CD4-positive, alpha-beta memory T cell (primary cell): ENCODE data around the gene ZNF655. TPM values are rescaled to one million over a fixed set of nuclear protein-coding genes. Genes with fewer than 3 reads are reported as not detected.

Experiments used
- CTCF ChIA-PET: fragments of 350-600 bp; sonication (Branson Sonifier 250); formaldehyde crosslinking; loops from one replicate; lab custom pipeline; 2021; ENCODE audit warnings: inconsistent platforms; ENCODE audit not compliant: partially characterized antibody; lab: Charles Lee
- POLR2A ChIA-PET: fragments of 350-600 bp; sonication (Branson Sonifier 250); formaldehyde crosslinking; loops from one replicate; lab custom pipeline; 2021; ENCODE audit not compliant: partially characterized antibody; lab: Charles Lee
- DNase-seq, 5 donors: peaks; one replicate each; pipeline versions ENCODE4 v3.0.0 to v3.0.0-alpha.2; 2020 to 2022; ENCODE audit warnings: mixed read lengths in 1 of 5
- H3K27ac ChIP-seq: one replicate; pipeline ENCODE4 v1.7.0; 2013; ENCODE audit warnings: low read depth, low read length
- H3K27me3 ChIP-seq: 2 replicates; pipeline ENCODE4 v1.7.0; 2013; ENCODE audit warnings: mild to moderate bottlenecking, low read length, moderate library complexity; ENCODE audit not compliant: insufficient read depth
- H3K36me3 ChIP-seq: 2 replicates; pipeline ENCODE4 v1.7.0; 2013; ENCODE audit warnings: mild to moderate bottlenecking, low read length, moderate library complexity; ENCODE audit not compliant: insufficient read depth
- H3K4me1 ChIP-seq: 2 replicates; pipeline ENCODE4 v1.7.0; 2013; ENCODE audit warnings: mild to moderate bottlenecking, low read length, moderate library complexity; ENCODE audit not compliant: insufficient read depth
- H3K4me3 ChIP-seq, 2 donors: one replicate each; pipeline ENCODE4 v1.7.0; 2013; ENCODE audit warnings: low read length in 2 of 2, mild to moderate bottlenecking in 1 of 2
- H3K9me3 ChIP-seq, 2 donors: one replicate each; pipeline ENCODE4 v1.7.0; 2013; ENCODE audit warnings: low read length in 2 of 2, control low read depth in 1 of 2; ENCODE audit not compliant: control insufficient read depth in 1 of 2
- H3K27ac Mint-ChIP-seq, 7 donors: one replicate each; pipeline ENCODE4 v1.8.0; 2020 to 2021; ENCODE audit warnings: mixed read lengths in 7 of 7, mild to moderate bottlenecking in 6 of 7, inconsistent platforms in 3 of 7, moderate library complexity in 3 of 7
- H3K27me3 Mint-ChIP-seq, 2 donors: one replicate each; pipeline ENCODE4 v1.8.0; 2020 to 2021; ENCODE audit warnings: mixed read lengths in 2 of 2
- H3K36me3 Mint-ChIP-seq, 2 donors: one replicate each; pipeline ENCODE4 v1.8.0; 2020 to 2021; ENCODE audit warnings: mixed read lengths in 2 of 2, inconsistent platforms in 1 of 2, mild to moderate bottlenecking in 1 of 2
- H3K4me1 Mint-ChIP-seq, 4 donors: one replicate each; pipeline ENCODE4 v1.8.0; 2020 to 2021; ENCODE audit warnings: mixed read lengths in 4 of 4, mild to moderate bottlenecking in 1 of 4
- H3K4me3 Mint-ChIP-seq, 8 donors: one replicate each; pipeline ENCODE4 v1.8.0; 2020 to 2021; ENCODE audit warnings: mixed read lengths in 8 of 8, mild to moderate bottlenecking in 7 of 8, moderate library complexity in 6 of 8, inconsistent platforms in 3 of 8
- H3K9me3 Mint-ChIP-seq, 8 donors: one replicate each; pipeline ENCODE4 v1.8.0; 2020 to 2021; ENCODE audit warnings: mixed read lengths in 8 of 8, mild to moderate bottlenecking in 5 of 8, inconsistent platforms in 3 of 8, moderate library complexity in 1 of 8
- intact Hi-C: fragments of 100-400 bp; cut with micrococcal nuclease; formaldehyde crosslinking; loops from one replicate; pipeline ENCODE4 v1.15.1; 2023
- polyA plus RNA-seq, 2 donors: library from polyadenylated mRNA; unstranded; fragments of 300-500 nt; fragmentation: Illumina TruSeq; gene quantifications; one replicate each; pipeline ENCODE4 v1.2.3, GENCODE V29; 2021
- total RNA-seq, 2 experiments: library from RNA; stranded (reverse); gene quantifications; one replicate each; pipeline ENCODE4 v1.2.3, GENCODE V29; 2021

The ZNF655 gene
- total and polyA plus RNA-seq, 4 experiments from 2014 or later, result 66.8 to 150 (median 105) TPM

DNA sequence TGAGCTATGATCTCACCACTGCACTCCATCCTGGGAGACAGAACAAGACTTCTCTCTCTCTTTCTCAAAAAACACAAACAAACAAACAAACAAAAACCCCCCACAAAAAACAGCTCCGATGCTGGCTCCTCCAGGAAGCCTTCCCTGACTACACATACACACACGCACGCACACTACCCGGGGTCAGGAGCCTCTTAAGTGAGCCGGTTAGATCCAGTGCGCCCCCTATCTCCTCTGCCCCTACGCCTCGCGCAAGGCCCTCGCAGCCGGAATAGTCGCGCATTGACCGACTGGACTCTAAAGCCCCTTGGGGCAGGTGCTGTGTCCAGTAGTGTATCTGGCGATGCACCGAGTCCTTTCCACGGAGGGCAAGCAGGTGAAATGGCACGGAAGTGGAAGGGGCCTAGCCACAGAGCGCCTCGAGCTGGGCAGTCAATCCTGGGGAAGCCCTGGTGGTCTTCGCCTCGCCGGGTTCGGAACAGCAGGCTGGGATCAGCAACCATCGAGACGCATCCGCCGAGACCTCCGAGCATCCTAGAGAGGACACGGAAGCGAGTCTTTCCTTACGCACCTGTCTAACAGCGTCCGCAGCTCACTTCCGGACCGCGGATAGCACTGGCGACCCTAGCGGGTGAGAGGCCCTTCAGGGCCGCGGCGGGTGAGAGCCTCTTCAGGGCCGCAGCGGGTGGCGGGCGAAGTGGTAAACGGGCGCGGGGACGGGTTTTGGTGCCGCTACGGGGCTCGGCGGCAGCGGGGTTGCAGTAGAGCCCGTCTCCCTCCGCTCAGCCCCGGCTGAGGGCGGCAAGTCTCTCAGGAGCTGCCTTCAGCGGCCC is 58.1 kb downstream of the ZNF655 start, which contains the start of gene ZSCAN25:
TSS of gene ZSCAN25 (plus strand) at position 588 of the 833 bp plus-strand sequence. CDS start 2,661 bp downstream, outside the sequence.
- peak; percentile 85 to 86 (median 86) for DNase-seq
- Histone ChIP-seq H3K4me3 (peak within 1 kb of the TSS; percentile 79), H3K4me1 (peaks cover 21% of the 10 kb centered on the region), H3K36me3 (peaks cover 29% of the 10 kb centered on the region), H3K27me3 (no peaks in the 10 kb centered on the region), H3K9me3 (no peaks in the 10 kb centered on the region), H3K27ac (peak within 1 kb of the TSS; percentile 96)
- peak within 1 kb of the TSS; percentile 96 to 99 (median 98) for H3K4me3 Mint-ChIP-seq
- ChIA-PET CTCF (interaction anchor here (0.8 to 1.7 kb wide), 4 partner anchors 8 to 59 kb away, joined by 3 to 6 read pairs (median 3); partner anchors contain the start of gene ZNF655), POLR2A (interaction anchor here (1.1 to 3.6 kb wide), 12 partner anchors 8 to 484 kb away, joined by 3 to 53 read pairs (median 6); partner anchors contain the start of genes ATP5MF, BUD31, FAM200A and MCM7)
- H3K9me3 Mint-ChIP-seq, result no peaks in the 10 kb centered on the region
- no peaks in the 10 kb centered on the region for H3K27me3 Mint-ChIP-seq
- peaks cover 27 to 48% of the 10 kb centered on the region in 2 donors for H3K36me3 Mint-ChIP-seq
- intact Hi-C loops, result loop anchor here (1.0 to 2.0 kb wide), 6 partner anchors 8 to 144 kb away; partner anchors contain the start of genes ZKSCAN5, ZNF655 and ZNF789
- peaks cover 18 to 53% (median 37%) of the 10 kb centered on the region in 4 donors for H3K4me1 Mint-ChIP-seq
- peak within 1 kb of the TSS; percentile 90 to 99 (median 96) for H3K27ac Mint-ChIP-seq

DNA sequence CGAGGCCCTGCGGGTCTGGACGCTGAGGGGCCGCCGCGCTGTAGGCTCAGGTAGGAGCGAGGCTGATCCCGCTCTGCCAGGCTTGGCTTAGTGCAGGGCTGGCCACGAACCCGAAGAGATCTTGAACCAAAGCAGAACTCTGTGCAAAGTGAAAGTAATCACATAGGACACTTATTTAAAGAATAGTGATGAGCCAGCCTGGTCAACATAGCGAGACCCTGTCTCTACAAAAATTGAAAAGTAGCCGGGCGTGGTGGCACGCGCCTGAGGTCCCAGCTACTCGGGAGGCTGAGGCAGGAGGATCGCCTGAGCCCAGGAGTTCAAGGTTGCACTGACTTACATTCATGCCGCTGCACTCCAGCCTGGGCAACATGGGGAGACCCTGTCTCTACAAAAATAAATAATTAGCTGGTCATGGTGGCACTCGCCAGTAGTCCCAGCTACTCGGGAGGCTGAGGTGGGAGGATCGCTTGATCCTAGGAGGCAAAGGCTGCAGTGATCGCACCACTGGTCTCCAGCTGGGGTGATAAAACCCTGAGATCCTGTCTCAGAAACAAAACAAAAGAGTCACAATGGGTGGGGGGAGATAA is 58.8 kb downstream of the ZNF655 start:
- H3K27ac Mint-ChIP-seq, result peak overlapping the region; percentile 90 to 99 (median 96)
- Histone ChIP-seq H3K9me3 (no peaks in the 10 kb centered on the region), H3K27me3 (no peaks in the 10 kb centered on the region), H3K36me3 (peaks cover 34% of the 10 kb centered on the region), H3K4me1 (peaks cover 21% of the 10 kb centered on the region), H3K27ac (peak overlapping the region; percentile 96), H3K4me3 (peak overlapping the region; percentile 79)
- peaks cover 30 to 53% of the 10 kb centered on the region in 2 donors for H3K36me3 Mint-ChIP-seq
- intact Hi-C loops, result loop anchor here (2.0 kb wide), 3 partner anchors 36 to 144 kb away; partner anchors contain the start of genes ZNF655 and ZNF789
- H3K4me3 Mint-ChIP-seq, result peak overlapping the region; percentile 96 to 99 (median 98)
- CTCF ChIA-PET, result no interaction called here
- POLR2A ChIA-PET, result interaction anchor here (0.6 to 3.6 kb wide), 13 partner anchors 7 to 484 kb away, joined by 3 to 53 read pairs (median 5); partner anchors contain the start of genes ATP5MF, BUD31, FAM200A and MCM7
- H3K4me1 Mint-ChIP-seq, result peaks cover 18 to 55% (median 38%) of the 10 kb centered on the region in 4 donors
- H3K27me3 Mint-ChIP-seq, result no peaks in the 10 kb centered on the region
- no peaks in the 10 kb centered on the region for H3K9me3 Mint-ChIP-seq
- DNase-seq, result no peak

DNA sequence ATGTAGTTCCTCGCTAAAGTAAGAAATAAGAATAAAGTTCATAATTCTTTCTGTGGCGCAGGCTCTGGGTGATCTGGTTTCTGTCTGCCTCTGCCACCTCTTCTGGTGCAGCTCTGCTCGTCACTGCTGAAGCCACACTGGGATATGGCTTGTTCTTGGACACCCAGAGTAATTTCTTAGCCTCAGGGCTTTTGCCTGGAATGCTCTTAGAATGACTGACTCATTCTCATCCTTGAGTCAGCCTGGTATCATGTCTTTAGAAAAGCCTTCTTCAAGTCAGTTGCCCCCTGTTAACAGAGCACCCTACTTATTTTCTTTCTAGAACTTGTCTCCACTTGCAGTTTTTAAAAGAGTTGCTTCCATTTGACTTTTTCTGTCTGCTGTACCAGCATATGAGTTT is 60.3 kb downstream of the ZNF655 start:
- Histone ChIP-seq H3K27me3 (no peaks in the 10 kb centered on the region), H3K27ac (peak overlapping the region; percentile 25), H3K4me3 (no peak overlapping the region)

DNA sequence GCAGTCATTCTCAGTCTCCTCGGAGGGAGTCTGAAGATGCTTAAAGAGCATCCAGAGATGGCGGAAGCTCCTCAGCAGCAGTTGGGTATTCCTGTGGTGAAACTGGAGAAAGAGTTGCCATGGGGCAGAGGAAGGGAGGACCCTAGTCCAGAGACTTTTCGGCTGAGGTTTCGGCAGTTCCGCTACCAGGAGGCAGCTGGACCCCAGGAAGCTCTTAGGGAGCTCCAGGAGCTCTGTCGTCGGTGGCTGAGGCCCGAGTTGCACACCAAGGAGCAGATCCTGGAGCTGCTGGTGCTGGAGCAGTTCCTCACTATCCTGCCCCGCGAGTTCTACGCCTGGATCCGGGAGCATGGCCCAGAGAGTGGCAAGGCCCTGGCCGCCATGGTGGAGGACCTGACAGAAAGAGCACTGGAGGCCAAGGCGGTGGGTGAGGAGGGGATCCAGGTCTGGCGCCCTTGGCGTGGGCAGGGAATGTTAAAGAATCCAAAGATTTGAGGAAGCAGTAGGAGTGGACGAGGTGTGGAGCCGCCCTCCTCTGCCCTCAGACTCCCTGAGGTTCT is 61.2 kb downstream of the ZNF655 start:
- Histone ChIP-seq H3K9me3 (no peaks in the 10 kb centered on the region), H3K4me1 (peaks cover 39% of the 10 kb centered on the region), H3K36me3 (peaks cover 38% of the 10 kb centered on the region), H3K4me3 (no peak overlapping the region), H3K27me3 (no peaks in the 10 kb centered on the region), H3K27ac (no peak overlapping the region)
- H3K27me3 Mint-ChIP-seq, result no peaks in the 10 kb centered on the region
- DNase-seq, result no peak
- POLR2A ChIA-PET, result no interaction called here
- H3K27ac Mint-ChIP-seq, result peak overlapping the region in 3 of 7 donors; percentile 54 to 90 (median 55)
- intact Hi-C loops, result no loop called here
- H3K36me3 Mint-ChIP-seq, result peaks cover 50 to 77% of the 10 kb centered on the region in 2 donors
- no peak overlapping the region for H3K4me3 Mint-ChIP-seq
- H3K4me1 Mint-ChIP-seq, result peaks cover 36 to 78% (median 58%) of the 10 kb centered on the region in 4 donors
- CTCF ChIA-PET, result no interaction called here
- no peaks in the 10 kb centered on the region for H3K9me3 Mint-ChIP-seq

More for the DNA sequence above, 60.3 kb downstream of the ZNF655 start:
- ChIA-PET CTCF (no interaction called here), POLR2A (no interaction called here)
- peaks cover 30% of the 10 kb centered on the region for H3K4me1 ChIP-seq
- Mint-ChIP-seq H3K4me3 (peak overlapping the region; percentile 60 to 98 (median 96)), H3K4me1 (peaks cover 26 to 69% (median 49%) of the 10 kb centered on the region in 4 donors), H3K27me3 (no peaks in the 10 kb centered on the region), H3K36me3 (peaks cover 40 to 67% of the 10 kb centered on the region in 2 donors), H3K27ac (peak overlapping the region; percentile 83 to 98 (median 90)), H3K9me3 (no peaks in the 10 kb centered on the region)
- intact Hi-C loops, result no loop called here
- H3K9me3 ChIP-seq, result no peaks in the 10 kb centered on the region
- DNase-seq, result no peak
- H3K36me3 ChIP-seq, result peaks cover 38% of the 10 kb centered on the region

DNA sequence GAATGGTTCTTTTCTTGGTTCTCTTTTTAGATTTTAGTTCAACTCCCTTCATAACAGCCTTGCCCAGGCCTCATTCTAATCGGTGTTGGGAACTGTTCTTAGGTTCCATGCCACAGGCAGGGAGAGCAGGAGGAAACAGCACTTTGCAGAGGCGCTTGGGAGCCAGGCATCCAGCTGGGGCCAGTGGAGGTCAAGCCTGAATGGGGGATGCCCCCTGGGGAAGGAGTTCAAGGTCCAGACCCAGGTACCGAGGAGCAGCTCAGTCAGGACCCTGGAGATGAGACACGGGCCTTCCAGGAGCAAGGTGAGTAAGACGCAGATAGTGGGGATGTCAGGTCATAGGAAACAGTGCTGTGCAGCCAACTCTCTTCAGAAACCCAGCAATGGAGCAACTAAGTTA is 62.8 kb downstream of the ZNF655 start:
- Mint-ChIP-seq H3K27me3 (no peaks in the 10 kb centered on the region), H3K36me3 (peaks cover 54 to 90% of the 10 kb centered on the region in 2 donors), H3K9me3 (no peaks in the 10 kb centered on the region), H3K27ac (peak overlapping the region in 4 of 7 donors; percentile 18 to 60 (median 52)), H3K4me3 (no peak overlapping the region), H3K4me1 (peaks cover 42 to 86% (median 62%) of the 10 kb centered on the region in 4 donors)
- intact Hi-C loops, result no loop called here
- ChIA-PET POLR2A (no interaction called here), CTCF (no interaction called here)
- H3K27me3 ChIP-seq, result no peaks in the 10 kb centered on the region
- no peak overlapping the region for H3K27ac ChIP-seq
- no peaks in the 10 kb centered on the region for H3K9me3 ChIP-seq
- no peak overlapping the region for H3K4me3 ChIP-seq
- H3K36me3 ChIP-seq, result peaks cover 51% of the 10 kb centered on the region
- H3K4me1 ChIP-seq, result peaks cover 42% of the 10 kb centered on the region
- no peak for DNase-seq

GRCh38 chr7:99622596-99622995 is 64.2 kb downstream of the ZNF655 start:
- H3K9me3 ChIP-seq, result no peaks in the 10 kb centered on the region
- H3K36me3 ChIP-seq, result peaks cover 62% of the 10 kb centered on the region
- no peaks in the 10 kb centered on the region for H3K27me3 Mint-ChIP-seq
- peaks cover 41 to 75% (median 60%) of the 10 kb centered on the region in 4 donors for H3K4me1 Mint-ChIP-seq
- peak overlapping the region; percentile 61 for H3K27ac ChIP-seq
- intact Hi-C loops, result no loop called here
- no peaks in the 10 kb centered on the region for H3K9me3 Mint-ChIP-seq
- peak overlapping the region in 2 of 8 donors; percentile 21 to 30 for H3K4me3 Mint-ChIP-seq
- ChIA-PET POLR2A (interaction anchor here (1.3 kb wide), 1 partner anchor 64 kb away, joined by 5 read pairs; the partner anchor contains the start of gene ZNF655), CTCF (no interaction called here)
- H3K4me3 ChIP-seq, result no peak overlapping the region
- H3K36me3 Mint-ChIP-seq, result peaks cover 65 to 90% of the 10 kb centered on the region in 2 donors
- H3K27me3 ChIP-seq, result no peaks in the 10 kb centered on the region
- H3K4me1 ChIP-seq, result peaks cover 36% of the 10 kb centered on the region
- peak overlapping the region in 6 of 7 donors; percentile 66 to 99 (median 94) for H3K27ac Mint-ChIP-seq
- no peak for DNase-seq
